Endothelial cell of umbilical vein (primary cell): ENCODE data around the gene MCTP2. TPM values are rescaled to one million over a fixed set of nuclear protein-coding genes. Genes with fewer than 3 reads are reported as not detected.

ENCODE experiments used
- BruUV-seq: library from RNA; stranded (reverse); fragments of 400-500 nt; replicated peaks from 2 replicates; lab custom pipeline; 2021; lab: Mats Ljungman, UMichigan
- CTCF ChIA-PET: fragments of 300-600, 350-600 bp; sonication (Branson Sonifier 250); formaldehyde crosslinking; loops from one replicate; lab custom pipeline; 2021; ENCODE audit warnings: antibody characterized with exemption, inconsistent platforms; lab: Charles Lee
- POLR2A ChIA-PET: fragments of 300-600, 350-600 bp; sonication (Branson Sonifier 250); formaldehyde crosslinking; loops from one replicate; lab custom pipeline; 2021; ENCODE audit warnings: antibody characterized with exemption, inconsistent platforms; lab: Charles Lee
- DNase-seq: peaks from one replicate; pipeline ENCODE4 v3.0.0-alpha.2; 2011; ENCODE audit warnings: low read depth, low spot score
- FAIRE-seq: peaks from 2 replicates; lab custom pipeline; 2011; peaks lifted over from hg19 to GRCh38; lab: Jason Lieb, UNC
- H2AFZ ChIP-seq: 2 replicates; pipeline ENCODE4 v1.6.0; 2012; ENCODE audit warnings: low read depth, low read length, control low read depth, inconsistent platforms
- H3K27ac ChIP-seq: 2 replicates; pipeline ENCODE4 v1.5.1; 2011; ENCODE audit warnings: low read depth, mild to moderate bottlenecking, control low read depth, low read length, moderate library complexity; ENCODE audit not compliant: insufficient read depth
- H3K27me3 ChIP-seq, 2 experiments: 2 replicates each; pipeline versions ENCODE4 v1.6.0 to v1.6.1; 2011; ENCODE audit warnings: low read length in 2 of 2, mixed read lengths in 1 of 2; ENCODE audit not compliant: control insufficient read depth in 2 of 2, insufficient read depth in 2 of 2
- H3K36me3 ChIP-seq, 2 experiments: 2 replicates in 1 of 2; 3 replicates in 1 of 2; pipeline ENCODE4 v1.5.1; 2011; ENCODE audit warnings: low read length in 2 of 2, mild to moderate bottlenecking in 1 of 2, moderate library complexity in 1 of 2; ENCODE audit not compliant: control insufficient read depth in 2 of 2, insufficient read depth in 2 of 2; ENCODE audit errors: extremely low read depth in 1 of 2
- H3K4me1 ChIP-seq: 3 replicates; pipeline ENCODE4 v1.5.1; 2011; ENCODE audit warnings: mild to moderate bottlenecking, low read length; ENCODE audit not compliant: control insufficient read depth, insufficient read depth; ENCODE audit errors: extremely low read depth
- H3K4me2 ChIP-seq: 2 replicates; pipeline ENCODE4 v1.6.1; 2011; ENCODE audit warnings: low read length, control low read depth, mixed read lengths; ENCODE audit not compliant: insufficient read depth
- H3K4me3 ChIP-seq, 3 experiments: fragments of 200-600 bp in 1 of 3; sonication (generic), shearing (Covaris generic) in 1 of 3; replicated peaks in 1 of 3; 2 replicates each; pipeline ENCODE4 v1.5.1; 2011 to 2016; ENCODE audit warnings: control low read depth in 3 of 3, low read length in 3 of 3, mild to moderate bottlenecking in 2 of 3, inconsistent platforms in 1 of 3, low read depth in 1 of 3, moderate library complexity in 1 of 3; ENCODE audit not compliant: insufficient read depth in 1 of 3
- H3K79me2 ChIP-seq: 2 replicates; pipeline ENCODE4 v1.6.0; 2012; ENCODE audit warnings: low read length, inconsistent platforms; ENCODE audit not compliant: control insufficient read depth, insufficient read depth
- H3K9ac ChIP-seq: replicated peaks from 2 replicates; pipeline ENCODE3; 2011; ENCODE audit warnings: low read length, control low read depth; ENCODE audit not compliant: insufficient read depth; ENCODE audit errors: extremely low read depth
- H3K9me1 ChIP-seq: replicated peaks from 3 replicates; pipeline ENCODE4 v1.6.0; 2011; ENCODE audit warnings: mild to moderate bottlenecking, low read length; ENCODE audit not compliant: control insufficient read depth, insufficient read depth; ENCODE audit errors: extremely low read depth
- H3K9me3 ChIP-seq: replicated peaks from 2 replicates; pipeline ENCODE4 v1.5.1; 2012; ENCODE audit warnings: low read length, inconsistent platforms; ENCODE audit not compliant: control insufficient read depth, insufficient read depth
- H4K20me1 ChIP-seq: replicated peaks from 2 replicates; pipeline ENCODE3; 2011; ENCODE audit warnings: mild to moderate bottlenecking, low read length; ENCODE audit not compliant: control insufficient read depth, insufficient read depth; ENCODE audit errors: extremely low read depth
- EZH2 ChIP-seq: IDR thresholded peaks from 2 replicates; pipeline ENCODE4 v1.6.1; 2012; ENCODE audit warnings: borderline replicate concordance, low read depth, mild to moderate bottlenecking, moderate library complexity, low read length, inconsistent platforms; ENCODE audit not compliant: severe bottlenecking
- FOS ChIP-seq: IDR thresholded peaks from 2 replicates; pipeline ENCODE4 v1.6.1; 2011; ENCODE audit warnings: mild to moderate bottlenecking, low read length, moderate library complexity, borderline replicate concordance; ENCODE audit not compliant: insufficient read depth
- GATA2 ChIP-seq: IDR thresholded peaks from 2 replicates; pipeline ENCODE4 v1.7.0; 2011; ENCODE audit warnings: low read depth, mild to moderate bottlenecking, moderate library complexity, mixed read lengths, low read length; ENCODE audit not compliant: insufficient read length, insufficient read depth
- JUN ChIP-seq: IDR thresholded peaks from 2 replicates; pipeline ENCODE4 v1.6.1; 2011; ENCODE audit warnings: borderline replicate concordance, low read depth; ENCODE audit not compliant: insufficient read length, insufficient read depth
- MYC ChIP-seq: IDR thresholded peaks from one replicate; pipeline ENCODE4 v1.6.1; 2011; ENCODE audit warnings: mild to moderate bottlenecking, low read depth, low read length
- POLR2A ChIP-seq: IDR thresholded peaks from 2 replicates; pipeline ENCODE4 v1.6.1; 2012; ENCODE audit warnings: low read depth, mild to moderate bottlenecking, control low read depth, low read length
- POLR2AphosphoS5 ChIP-seq: IDR thresholded peaks from 2 replicates; pipeline ENCODE4 v1.6.1; 2012; ENCODE audit warnings: low read depth, mild to moderate bottlenecking, control low read depth, low read length, moderate library complexity; ENCODE audit not compliant: insufficient read depth
- dilution Hi-C: fragments of 300-500 bp; cut with MboI; formaldehyde crosslinking; loops from one replicate; pipeline ENCODE4 v1.15.0; 2019; ENCODE audit warnings: low sequenced_read_pairs; ENCODE audit not compliant: extremely low pct_ligation_motif_present
- intact Hi-C: fragments of 100-400 bp; cut with micrococcal nuclease; formaldehyde crosslinking; loops from one replicate; pipeline ENCODE4 v1.10.0; 2022
- polyA plus RNA-seq, 4 experiments: library from polyadenylated mRNA; depleted of rRNA in 3 of 4; stranded (reverse) in 3 of 4; unstranded in 1 of 4; fragments of >200 nt; gene quantifications; 2 replicates each; pipeline versions ENCODE4 v1.2.1 to v1.2.3, GENCODE V29; 2011 to 2012; ENCODE audit warnings: missing spikeins in 1 of 4
- total RNA-seq: library from RNA; stranded (reverse); gene quantifications from 2 replicates; pipeline ENCODE4 v1.2.3, GENCODE V29; 2021
- TF ChIP-seq, protein P1 (sequence below), 2 donors: IDR thresholded peaks; 1 replicate in 1 of 2; 2 replicates in 1 of 2; pipeline ENCODE4 v1.5.1; 2011; ENCODE audit warnings: low read length in 2 of 2, mild to moderate bottlenecking in 2 of 2, moderate library complexity in 2 of 2, control low read depth in 1 of 2, inconsistent platforms in 1 of 2, low read depth in 1 of 2; ENCODE audit not compliant: insufficient read depth in 1 of 2; ENCODE audit errors: extremely low read depth in 1 of 2
- TF ChIP-seq, protein P2 (sequence below): IDR thresholded peaks from 2 replicates; pipeline ENCODE4 v1.6.1; 2011; ENCODE audit not compliant: insufficient read depth, insufficient read length

Gene MCTP2
- total and polyA plus RNA-seq, 2 donors (not counting 3 experiments of a cell fraction or from before 2014, with no cell fraction given): 0.01 to 0.75 TPM

DNA sequence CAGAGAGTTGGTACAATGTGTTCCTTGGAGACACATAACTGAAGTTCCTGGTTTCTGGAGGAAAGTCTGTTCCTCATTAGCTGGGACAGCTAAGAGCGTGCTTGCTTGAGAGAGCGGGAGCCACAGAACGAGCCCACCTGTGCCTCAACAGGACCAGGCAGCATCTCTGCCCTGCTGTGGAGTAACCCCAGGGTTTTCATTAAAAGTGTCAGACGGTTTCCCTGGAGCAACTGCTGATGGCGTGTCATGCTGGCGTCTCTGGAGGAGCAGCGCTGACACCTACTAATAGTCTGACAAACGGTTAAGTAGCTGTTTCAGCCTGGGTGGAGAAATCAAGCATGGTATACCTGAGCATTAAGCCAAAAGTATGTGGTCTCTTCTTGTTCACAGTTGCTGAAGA is 150.0 kb downstream of the MCTP2 start:
- no peak for TF ChIP-seq GATA2
- TF ChIP-seq, protein P1, sequence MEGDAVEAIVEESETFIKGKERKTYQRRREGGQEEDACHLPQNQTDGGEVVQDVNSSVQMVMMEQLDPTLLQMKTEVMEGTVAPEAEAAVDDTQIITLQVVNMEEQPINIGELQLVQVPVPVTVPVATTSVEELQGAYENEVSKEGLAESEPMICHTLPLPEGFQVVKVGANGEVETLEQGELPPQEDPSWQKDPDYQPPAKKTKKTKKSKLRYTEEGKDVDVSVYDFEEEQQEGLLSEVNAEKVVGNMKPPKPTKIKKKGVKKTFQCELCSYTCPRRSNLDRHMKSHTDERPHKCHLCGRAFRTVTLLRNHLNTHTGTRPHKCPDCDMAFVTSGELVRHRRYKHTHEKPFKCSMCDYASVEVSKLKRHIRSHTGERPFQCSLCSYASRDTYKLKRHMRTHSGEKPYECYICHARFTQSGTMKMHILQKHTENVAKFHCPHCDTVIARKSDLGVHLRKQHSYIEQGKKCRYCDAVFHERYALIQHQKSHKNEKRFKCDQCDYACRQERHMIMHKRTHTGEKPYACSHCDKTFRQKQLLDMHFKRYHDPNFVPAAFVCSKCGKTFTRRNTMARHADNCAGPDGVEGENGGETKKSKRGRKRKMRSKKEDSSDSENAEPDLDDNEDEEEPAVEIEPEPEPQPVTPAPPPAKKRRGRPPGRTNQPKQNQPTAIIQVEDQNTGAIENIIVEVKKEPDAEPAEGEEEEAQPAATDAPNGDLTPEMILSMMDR (IDR thresholded peaks at IDR 0.05; ENCODE audit: extremely low read depth in 1 of 2, insufficient read depth in 1 of 2, low read depth in 1 of 2, low read length in 2 of 2): no peak
- no peak for TF ChIP-seq POLR2A
- no peak for TF ChIP-seq POLR2AphosphoS5
- TF ChIP-seq JUN: no peak
- no peak for TF ChIP-seq MYC
- no peak for TF ChIP-seq FOS
- TF ChIP-seq, protein P2, sequence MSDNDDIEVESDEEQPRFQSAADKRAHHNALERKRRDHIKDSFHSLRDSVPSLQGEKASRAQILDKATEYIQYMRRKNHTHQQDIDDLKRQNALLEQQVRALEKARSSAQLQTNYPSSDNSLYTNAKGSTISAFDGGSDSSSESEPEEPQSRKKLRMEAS: no peak
- TF ChIP-seq EZH2: no peak
- CTCF ChIA-PET: no interaction called here
- dilution Hi-C loops: no loop called here
- FAIRE-seq (no peak), DNase-seq (no peak)
- Histone ChIP-seq H3K36me3 (no peaks in the 10 kb centered on the region), H3K79me2 (no peaks in the 10 kb centered on the region), H3K9ac (no peak overlapping the region), H3K4me2 (no peak overlapping the region), H4K20me1 (no peaks in the 10 kb centered on the region), H3K4me3 (no peak overlapping the region), H3K27ac (no peak overlapping the region), H3K9me3 (no peaks in the 10 kb centered on the region), H3K9me1 (no peaks in the 10 kb centered on the region), H3K4me1 (no peaks in the 10 kb centered on the region), H2AFZ (no peak overlapping the region), H3K27me3 (no peaks in the 10 kb centered on the region)
- intact Hi-C loops: no loop called here
- POLR2A ChIA-PET: no interaction called here
- no TSS peak for BruUV-seq
